A549 (cell line): ENCODE results near the gene SND1. TPM values are rescaled to one million over a fixed set of nuclear protein-coding genes. Genes with fewer than 3 reads are reported as not detected.

Experiments used
- ATAC-seq, 2 experiments: fragments of 200-7000 bp in 1 of 2; fragments of >200 bp in 1 of 2; cut with Nextera tagmentation in 1 of 2; cut with Tn5 transposase in 1 of 2; 3 replicates each; pipeline versions ENCODE4 v1.8.0 to v1.9.1; 2018 to 2020; ENCODE audit warnings: mild to moderate bottlenecking in 1 of 2, moderate library complexity in 1 of 2
- CTCF ChIA-PET: fragments of 300-600 bp; sonication (Branson Sonifier 250); formaldehyde crosslinking; extraction: SDS; loops from one replicate; lab custom pipeline; 2021; ENCODE audit warnings: antibody characterized with exemption, inconsistent platforms; lab: Yijun Ruan, JAX
- POLR2A ChIA-PET: fragments of 350-600 bp; formaldehyde crosslinking; extraction: SDS; loops from one replicate; lab custom pipeline; 2021; ENCODE audit warnings: antibody characterized with exemption, inconsistent platforms; lab: Yijun Ruan, JAX
- DNase-seq, 2 experiments: peaks; one replicate each; pipeline versions ENCODE4 v3.0.0 to v3.0.0-alpha.2; 2011 to 2016; ENCODE audit warnings: low read depth in 1 of 2, low spot score in 1 of 2
- FAIRE-seq: peaks from 2 replicates; lab custom pipeline; 2011; peaks lifted over from hg19 to GRCh38; lab: Jason Lieb, UNC
- H3K27ac ChIP-seq, 2 experiments: fragments of >200 bp; sonication (Bioruptor Twin); formaldehyde crosslinking; 3 replicates each; pipeline ENCODE4 v1.5.1; 2016 to 2017
- H3K4me1 ChIP-seq: fragments of >200 bp; sonication (Bioruptor Twin); formaldehyde crosslinking; 3 replicates; pipeline ENCODE4 v1.6.1; 2016
- H3K4me2 ChIP-seq: fragments of >200 bp; sonication (Bioruptor Twin); formaldehyde crosslinking; 3 replicates; pipeline ENCODE4 v1.6.1; 2016
- H3K4me3 ChIP-seq: fragments of >200 bp; sonication (Bioruptor Twin); formaldehyde crosslinking; 3 replicates; pipeline ENCODE4 v1.5.1; 2016
- H3K9me3 ChIP-seq: fragments of >200 bp; sonication (Bioruptor Twin); formaldehyde crosslinking; 3 replicates; pipeline ENCODE4 v1.6.1; 2016
- CBX8 ChIP-seq: fragments of 200-600 bp; sonication (generic); IDR thresholded peaks from 2 replicates; pipeline ENCODE4 v1.6.1; 2016
- EP300 ChIP-seq, 2 experiments: fragments of >200 bp; sonication (Bioruptor Twin); formaldehyde crosslinking; IDR thresholded peaks; 2 replicates in 1 of 2; 3 replicates in 1 of 2; pipeline ENCODE4 v1.6.1; 2016 to 2017
- HDAC2 ChIP-seq: fragments of 200-600 bp; sonication (generic); IDR thresholded peaks from 2 replicates; pipeline ENCODE4 v1.6.1; 2016
- HEYL ChIP-seq: fragments of 250-450 bp; sonication (Bioruptor Pico); IDR thresholded peaks from 2 replicates; pipeline ENCODE4 v1.8.0; 2021; ENCODE audit warnings: mild to moderate bottlenecking, moderate library complexity
- HOXB5 ChIP-seq: fragments of 250-450 bp; sonication (Bioruptor Pico); IDR thresholded peaks from 2 replicates; pipeline ENCODE4 v1.5.0; 2020; ENCODE audit warnings: mild to moderate bottlenecking, moderate library complexity
- KDM1A ChIP-seq: fragments of 200-600 bp; sonication (generic); IDR thresholded peaks from 2 replicates; pipeline ENCODE4 v1.6.1; 2016; ENCODE audit warnings: low read depth, mild to moderate bottlenecking
- MAFK ChIP-seq: fragments of 450-650 bp; IDR thresholded peaks from 2 replicates; pipeline ENCODE4 v1.6.1; 2014; ENCODE audit not compliant: partially characterized antibody
- MAZ ChIP-seq: fragments of 150-350 bp; IDR thresholded peaks from 2 replicates; pipeline ENCODE4 v1.6.1; 2014; ENCODE audit warnings: antibody characterized with exemption, low read depth, low read length, borderline replicate concordance
- NPAS2 ChIP-seq: fragments of 250-450 bp; sonication (Bioruptor Pico); IDR thresholded peaks from 2 replicates; pipeline ENCODE4 v1.8.0; 2022; ENCODE audit warnings: mild to moderate bottlenecking, moderate library complexity, borderline replicate concordance
- PHF8 ChIP-seq: fragments of 200-600 bp; sonication (generic); IDR thresholded peaks from 2 replicates; pipeline ENCODE4 v1.6.1; 2016; ENCODE audit warnings: low read depth, mild to moderate bottlenecking, antibody characterized with exemption, moderate library complexity, borderline replicate concordance
- POLR2A ChIP-seq: IDR thresholded peaks from 2 replicates; pipeline ENCODE4 v1.6.1; 2012; ENCODE audit warnings: mild to moderate bottlenecking, low read length
- RNF2 ChIP-seq: fragments of 200-600 bp; sonication (generic); IDR thresholded peaks from 2 replicates; pipeline ENCODE4 v1.6.1; 2016; ENCODE audit warnings: low read depth, mild to moderate bottlenecking, antibody characterized with exemption, moderate library complexity, borderline replicate concordance
- ZFP36 ChIP-seq: fragments of 450-650 bp; IDR thresholded peaks from 2 replicates; pipeline ENCODE4 v1.6.1; 2014; ENCODE audit warnings: borderline replicate concordance; ENCODE audit not compliant: partially characterized antibody
- ZNF302 ChIP-seq: fragments of 250-450 bp; sonication (Bioruptor Pico); IDR thresholded peaks from 2 replicates; pipeline ENCODE4 v1.9.0; 2021; ENCODE audit warnings: inconsistent platforms, mild to moderate bottlenecking, moderate library complexity
- WGBS: methylation state at CpG from one replicate; pipeline ENCODE4 v1.1.6; 2017; ENCODE audit errors: missing lambda C conversion rate; 5-methylcytosine and 5-hydroxymethylcytosine counted together
- polyA plus RNA-seq, 4 experiments: library from polyadenylated mRNA; depleted of rRNA in 3 of 4; stranded (reverse); fragments of >200 nt; fragmentation: RNase III in 1 of 4; extraction: RNeasy Plus Mini Kit Qiagen cat#74134 plus additional on column Dnase treatment in 1 of 4; gene quantifications; 2 replicates in 3 of 4; 3 replicates in 1 of 4; pipeline ENCODE4 v1.2.3, GENCODE V29; 2011 to 2017
- TF ChIP-seq, protein P1 (sequence below): fragments of 250-450 bp; sonication (Bioruptor Pico); IDR thresholded peaks from 2 replicates; pipeline ENCODE4 v1.5.0; 2021; ENCODE audit warnings: mild to moderate bottlenecking, moderate library complexity, borderline replicate concordance
- TF ChIP-seq, protein P2 (sequence below): fragments of 200-600 bp; sonication (generic); IDR thresholded peaks from 2 replicates; pipeline ENCODE4 v1.6.1; 2016; ENCODE audit warnings: antibody characterized with exemption, mild to moderate bottlenecking, moderate library complexity
- TF ChIP-seq, protein P3 (sequence below): fragments of >200 bp; sonication (Bioruptor Twin); formaldehyde crosslinking; IDR thresholded peaks from 3 replicates; pipeline ENCODE4 v1.5.1; 2016
- TF ChIP-seq, protein P4 (sequence below): fragments of 250-450 bp; sonication (Bioruptor Pico); IDR thresholded peaks from 2 replicates; pipeline ENCODE4 v1.5.0; 2020; ENCODE audit warnings: low read depth, mild to moderate bottlenecking, moderate library complexity

Gene SND1
- polyA plus RNA-seq, 2 of the 4 experiments (the other 2 are of a cell fraction): 102 to 138 TPM

DNA sequence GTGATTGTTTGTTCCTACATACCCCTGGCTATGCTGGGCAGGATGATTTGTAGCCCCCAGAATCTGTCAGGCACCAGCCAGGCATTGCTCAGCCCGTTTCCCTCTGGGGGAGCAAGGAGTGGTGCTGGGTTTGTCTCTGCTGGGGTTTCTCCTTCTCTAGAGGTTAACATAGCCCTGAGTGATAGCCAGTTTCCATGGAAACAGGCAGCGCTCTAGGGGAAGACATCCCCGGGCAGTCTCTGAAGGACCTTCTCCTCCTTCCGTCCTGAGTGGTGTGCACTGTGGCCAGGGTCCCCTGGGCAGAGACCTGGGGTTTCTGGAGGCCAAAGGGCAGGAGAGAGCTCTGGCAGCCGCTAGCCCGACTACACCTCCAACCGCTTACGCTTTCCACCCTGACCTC is 429.8 kb downstream of the SND1 start:
- H3K4me3 ChIP-seq: no peak overlapping the region
- POLR2A ChIA-PET: no interaction called here
- no peaks in the 10 kb centered on the region for H3K9me3 ChIP-seq
- FAIRE-seq (no peak), ATAC-seq (no peak), DNase-seq (no peak)
- H3K27ac ChIP-seq: no peak overlapping the region
- CTCF ChIA-PET: interaction anchor here (0.7 kb wide), 1 partner anchor 127 kb away, joined by 3 read pairs; no protein-coding TSS in a partner anchor
- no peaks in the 10 kb centered on the region for H3K4me1 ChIP-seq
- H3K4me2 ChIP-seq: no peak overlapping the region
- no peak for TF ChIP-seq POLR2A
- TF ChIP-seq, protein P1, sequence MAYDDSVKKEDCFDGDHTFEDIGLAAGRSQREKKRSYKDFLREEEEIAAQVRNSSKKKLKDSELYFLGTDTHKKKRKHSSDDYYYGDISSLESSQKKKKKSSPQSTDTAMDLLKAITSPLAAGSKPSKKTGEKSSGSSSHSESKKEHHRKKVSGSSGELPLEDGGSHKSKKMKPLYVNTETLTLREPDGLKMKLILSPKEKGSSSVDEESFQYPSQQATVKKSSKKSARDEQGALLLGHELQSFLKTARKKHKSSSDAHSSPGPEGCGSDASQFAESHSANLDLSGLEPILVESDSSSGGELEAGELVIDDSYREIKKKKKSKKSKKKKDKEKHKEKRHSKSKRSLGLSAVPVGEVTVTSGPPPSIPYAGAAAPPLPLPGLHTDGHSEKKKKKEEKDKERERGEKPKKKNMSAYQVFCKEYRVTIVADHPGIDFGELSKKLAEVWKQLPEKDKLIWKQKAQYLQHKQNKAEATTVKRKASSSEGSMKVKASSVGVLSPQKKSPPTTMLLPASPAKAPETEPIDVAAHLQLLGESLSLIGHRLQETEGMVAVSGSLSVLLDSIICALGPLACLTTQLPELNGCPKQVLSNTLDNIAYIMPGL: no peak
- no peak for TF ChIP-seq CBX8
- 88% methylated on average over 8 of the region's 8 CpGs for WGBS

DNA sequence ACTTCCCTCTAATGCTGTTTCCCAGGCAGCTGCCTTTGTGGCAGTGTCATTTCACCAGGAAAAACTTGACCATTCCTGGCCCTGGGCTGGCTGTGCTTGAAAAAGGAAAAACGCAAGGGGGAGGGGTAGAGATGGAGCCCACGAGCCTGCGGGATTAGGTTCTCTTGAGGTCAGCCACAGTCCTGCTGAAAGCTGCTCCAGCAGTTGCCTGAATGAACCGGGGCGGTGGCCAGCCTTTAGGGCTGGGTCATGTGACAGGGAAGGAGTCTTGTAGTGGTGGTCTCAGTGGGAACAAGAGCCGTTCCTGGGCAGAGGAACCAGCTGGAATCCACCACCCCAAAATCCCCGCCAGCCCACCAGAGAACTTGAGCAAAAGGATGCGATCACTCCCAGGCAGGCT is 430.4 kb downstream of the SND1 start:
- ATAC-seq: no peak
- ChIA-PET CTCF (interaction anchor here (0.7 kb wide), 1 partner anchor 126 kb away, joined by 3 read pairs; no protein-coding TSS in a partner anchor), POLR2A (no interaction called here)

More for the DNA sequence above, 430.4 kb downstream of the SND1 start:
- no peaks in the 10 kb centered on the region for H3K9me3 ChIP-seq
- H3K27ac ChIP-seq: no peak overlapping the region
- no peak for DNase-seq
- 91% methylated on average over 8 of the region's 8 CpGs for WGBS
- TF ChIP-seq CBX8: no peak
- TF ChIP-seq KDM1A: no peak
- no peak for TF ChIP-seq ZFP36
- no peak for TF ChIP-seq RNF2
- no peak for TF ChIP-seq MAZ
- TF ChIP-seq NPAS2 (CRISPR knock-in tag): no peak
- TF ChIP-seq ZNF302: no peak
- TF ChIP-seq MAFK: no peak
- TF ChIP-seq, protein P2, sequence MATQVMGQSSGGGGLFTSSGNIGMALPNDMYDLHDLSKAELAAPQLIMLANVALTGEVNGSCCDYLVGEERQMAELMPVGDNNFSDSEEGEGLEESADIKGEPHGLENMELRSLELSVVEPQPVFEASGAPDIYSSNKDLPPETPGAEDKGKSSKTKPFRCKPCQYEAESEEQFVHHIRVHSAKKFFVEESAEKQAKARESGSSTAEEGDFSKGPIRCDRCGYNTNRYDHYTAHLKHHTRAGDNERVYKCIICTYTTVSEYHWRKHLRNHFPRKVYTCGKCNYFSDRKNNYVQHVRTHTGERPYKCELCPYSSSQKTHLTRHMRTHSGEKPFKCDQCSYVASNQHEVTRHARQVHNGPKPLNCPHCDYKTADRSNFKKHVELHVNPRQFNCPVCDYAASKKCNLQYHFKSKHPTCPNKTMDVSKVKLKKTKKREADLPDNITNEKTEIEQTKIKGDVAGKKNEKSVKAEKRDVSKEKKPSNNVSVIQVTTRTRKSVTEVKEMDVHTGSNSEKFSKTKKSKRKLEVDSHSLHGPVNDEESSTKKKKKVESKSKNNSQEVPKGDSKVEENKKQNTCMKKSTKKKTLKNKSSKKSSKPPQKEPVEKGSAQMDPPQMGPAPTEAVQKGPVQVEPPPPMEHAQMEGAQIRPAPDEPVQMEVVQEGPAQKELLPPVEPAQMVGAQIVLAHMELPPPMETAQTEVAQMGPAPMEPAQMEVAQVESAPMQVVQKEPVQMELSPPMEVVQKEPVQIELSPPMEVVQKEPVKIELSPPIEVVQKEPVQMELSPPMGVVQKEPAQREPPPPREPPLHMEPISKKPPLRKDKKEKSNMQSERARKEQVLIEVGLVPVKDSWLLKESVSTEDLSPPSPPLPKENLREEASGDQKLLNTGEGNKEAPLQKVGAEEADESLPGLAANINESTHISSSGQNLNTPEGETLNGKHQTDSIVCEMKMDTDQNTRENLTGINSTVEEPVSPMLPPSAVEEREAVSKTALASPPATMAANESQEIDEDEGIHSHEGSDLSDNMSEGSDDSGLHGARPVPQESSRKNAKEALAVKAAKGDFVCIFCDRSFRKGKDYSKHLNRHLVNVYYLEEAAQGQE: no peak
- TF ChIP-seq, protein P3, sequence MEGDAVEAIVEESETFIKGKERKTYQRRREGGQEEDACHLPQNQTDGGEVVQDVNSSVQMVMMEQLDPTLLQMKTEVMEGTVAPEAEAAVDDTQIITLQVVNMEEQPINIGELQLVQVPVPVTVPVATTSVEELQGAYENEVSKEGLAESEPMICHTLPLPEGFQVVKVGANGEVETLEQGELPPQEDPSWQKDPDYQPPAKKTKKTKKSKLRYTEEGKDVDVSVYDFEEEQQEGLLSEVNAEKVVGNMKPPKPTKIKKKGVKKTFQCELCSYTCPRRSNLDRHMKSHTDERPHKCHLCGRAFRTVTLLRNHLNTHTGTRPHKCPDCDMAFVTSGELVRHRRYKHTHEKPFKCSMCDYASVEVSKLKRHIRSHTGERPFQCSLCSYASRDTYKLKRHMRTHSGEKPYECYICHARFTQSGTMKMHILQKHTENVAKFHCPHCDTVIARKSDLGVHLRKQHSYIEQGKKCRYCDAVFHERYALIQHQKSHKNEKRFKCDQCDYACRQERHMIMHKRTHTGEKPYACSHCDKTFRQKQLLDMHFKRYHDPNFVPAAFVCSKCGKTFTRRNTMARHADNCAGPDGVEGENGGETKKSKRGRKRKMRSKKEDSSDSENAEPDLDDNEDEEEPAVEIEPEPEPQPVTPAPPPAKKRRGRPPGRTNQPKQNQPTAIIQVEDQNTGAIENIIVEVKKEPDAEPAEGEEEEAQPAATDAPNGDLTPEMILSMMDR: no peak
- TF ChIP-seq HDAC2: no peak
- TF ChIP-seq HEYL (CRISPR knock-in tag): no peak
- TF ChIP-seq, protein P4, sequence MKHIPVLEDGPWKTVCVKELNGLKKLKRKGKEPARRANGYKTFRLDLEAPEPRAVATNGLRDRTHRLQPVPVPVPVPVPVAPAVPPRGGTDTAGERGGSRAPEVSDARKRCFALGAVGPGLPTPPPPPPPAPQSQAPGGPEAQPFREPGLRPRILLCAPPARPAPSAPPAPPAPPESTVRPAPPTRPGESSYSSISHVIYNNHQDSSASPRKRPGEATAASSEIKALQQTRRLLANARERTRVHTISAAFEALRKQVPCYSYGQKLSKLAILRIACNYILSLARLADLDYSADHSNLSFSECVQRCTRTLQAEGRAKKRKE (CRISPR knock-in tag): no peak
- TF ChIP-seq PHF8: no peak
- no peak for TF ChIP-seq EP300 (IDR thresholded peaks at IDR 0.05)
- TF ChIP-seq HOXB5 (CRISPR knock-in tag): no peak
- TF ChIP-seq, all 56 proteins: peak for 0
- FAIRE-seq: no peak
- H3K4me3 ChIP-seq: no peak overlapping the region
- no peak overlapping the region for H3K4me2 ChIP-seq
- no peaks in the 10 kb centered on the region for H3K4me1 ChIP-seq
